Activated naive CD8-positive, alpha-beta T cell (primary cell): ENCODE measurements around the gene RAPGEF1.
"Not testable (repeated sequence)": the region's sequence is repeated elsewhere in the genome, so short reads cannot be mapped to it uniquely, and the experiment has no call there.

ENCODE experiments used
- H3K27ac Mint-ChIP-seq: one replicate; pipeline ENCODE4 v1.8.0; 2021; ENCODE audit warnings: mixed read lengths
- H3K27me3 Mint-ChIP-seq: one replicate; pipeline ENCODE4 v1.8.0; 2021; ENCODE audit warnings: mixed read lengths
- H3K36me3 Mint-ChIP-seq: one replicate; pipeline ENCODE4 v1.8.0; 2021; ENCODE audit warnings: mixed read lengths
- H3K4me1 Mint-ChIP-seq: one replicate; pipeline ENCODE4 v1.8.0; 2021; ENCODE audit warnings: low read depth, mixed read lengths
- H3K4me3 Mint-ChIP-seq: one replicate; pipeline ENCODE4 v1.8.0; 2021; ENCODE audit warnings: mild to moderate bottlenecking, mixed read lengths
- H3K9me3 Mint-ChIP-seq: one replicate; pipeline ENCODE4 v1.8.0; 2021; ENCODE audit warnings: low read depth, mixed read lengths

RAPGEF1 gene

GRCh38 chr9:131762356-131762932 is 22.6 kb upstream of the RAPGEF1 start:
- no peaks in the 10 kb centered on the region for H3K9me3 Mint-ChIP-seq
- no peaks in the 10 kb centered on the region for H3K36me3 Mint-ChIP-seq
- H3K27me3 Mint-ChIP-seq = peaks cover 10% of the 10 kb centered on the region
- no peak overlapping the region for H3K27ac Mint-ChIP-seq
- H3K4me3 Mint-ChIP-seq = no peak overlapping the region
- H3K4me1 Mint-ChIP-seq = no peaks in the 10 kb centered on the region

- no peaks in the 10 kb centered on the region for H3K9me3 Mint-ChIP-seq
- no peaks in the 10 kb centered on the region for H3K36me3 Mint-ChIP-seq
- peaks cover 5% of the 10 kb centered on the region for H3K4me1 Mint-ChIP-seq
- peaks cover 6% of the 10 kb centered on the region for H3K27me3 Mint-ChIP-seq
- no peak overlapping the region for H3K4me3 Mint-ChIP-seq
- no peak overlapping the region for H3K27ac Mint-ChIP-seq
Observed at GRCh38 chr9:131759017-131759647, 19.3 kb upstream of the RAPGEF1 start.

GRCh38 chr9:131757549-131757948 is 17.7 kb upstream of the RAPGEF1 start:
- Mint-ChIP-seq H3K27ac (no peak overlapping the region), H3K9me3 (no peaks in the 10 kb centered on the region), H3K36me3 (no peaks in the 10 kb centered on the region), H3K4me3 (no peak overlapping the region), H3K4me1 (peaks cover 5% of the 10 kb centered on the region), H3K27me3 (peaks cover 6% of the 10 kb centered on the region)

- H3K36me3 Mint-ChIP-seq = no peaks in the 10 kb centered on the region
- H3K4me1 Mint-ChIP-seq = peaks cover 5% of the 10 kb centered on the region
- H3K4me3 Mint-ChIP-seq = no peak overlapping the region
- peaks cover 6% of the 10 kb centered on the region for H3K27me3 Mint-ChIP-seq
- no peaks in the 10 kb centered on the region for H3K9me3 Mint-ChIP-seq
- no peak overlapping the region for H3K27ac Mint-ChIP-seq
Observed at GRCh38 chr9:131755541-131756198, 15.8 kb upstream of the RAPGEF1 start.

GRCh38 chr9:131754846-131755245 is 15.0 kb upstream of the RAPGEF1 start:
- peaks cover 5% of the 10 kb centered on the region for H3K4me1 Mint-ChIP-seq
- H3K36me3 Mint-ChIP-seq = no peaks in the 10 kb centered on the region
- no peak overlapping the region for H3K27ac Mint-ChIP-seq
- peaks cover 6% of the 10 kb centered on the region for H3K27me3 Mint-ChIP-seq
- H3K4me3 Mint-ChIP-seq = no peak overlapping the region
- H3K9me3 Mint-ChIP-seq = no peaks in the 10 kb centered on the region

GRCh38 chr9:131753751-131754150 is 13.9 kb upstream of the RAPGEF1 start:
- H3K9me3 Mint-ChIP-seq, H3K4me1 Mint-ChIP-seq, H3K27me3 Mint-ChIP-seq, H3K27ac Mint-ChIP-seq, H3K4me3 Mint-ChIP-seq, H3K36me3 Mint-ChIP-seq: not testable (repeated sequence)

- H3K36me3 Mint-ChIP-seq = no peaks in the 10 kb centered on the region
- peak overlapping the region; percentile 51 for H3K27ac Mint-ChIP-seq
- no peak overlapping the region for H3K4me3 Mint-ChIP-seq
- H3K27me3 Mint-ChIP-seq = no peaks in the 10 kb centered on the region
- no peaks in the 10 kb centered on the region for H3K9me3 Mint-ChIP-seq
- H3K4me1 Mint-ChIP-seq = peaks cover 7% of the 10 kb centered on the region
Observed at GRCh38 chr9:131752231-131752884, 12.5 kb upstream of the RAPGEF1 start.

- Mint-ChIP-seq H3K4me1 (peaks cover 26% of the 10 kb centered on the region), H3K27me3 (no peaks in the 10 kb centered on the region), H3K9me3 (no peaks in the 10 kb centered on the region), H3K4me3 (no peak overlapping the region), H3K27ac (no peak overlapping the region), H3K36me3 (no peaks in the 10 kb centered on the region)
Observed at GRCh38 chr9:131748411-131748955, 8.6 kb upstream of the RAPGEF1 start.

- Mint-ChIP-seq H3K27ac (no peak overlapping the region), H3K4me1 (peaks cover 36% of the 10 kb centered on the region), H3K4me3 (no peak overlapping the region), H3K27me3 (no peaks in the 10 kb centered on the region), H3K9me3 (no peaks in the 10 kb centered on the region), H3K36me3 (no peaks in the 10 kb centered on the region)
Observed at GRCh38 chr9:131747352-131747751, 7.5 kb upstream of the RAPGEF1 start.

GRCh38 chr9:131745610-131746009 is 5.7 kb upstream of the RAPGEF1 start:
- no peak overlapping the region for H3K27ac Mint-ChIP-seq
- H3K9me3 Mint-ChIP-seq = no peaks in the 10 kb centered on the region
- H3K4me3 Mint-ChIP-seq = no peak overlapping the region
- no peaks in the 10 kb centered on the region for H3K36me3 Mint-ChIP-seq
- no peaks in the 10 kb centered on the region for H3K27me3 Mint-ChIP-seq
- H3K4me1 Mint-ChIP-seq = peaks cover 36% of the 10 kb centered on the region

- Mint-ChIP-seq H3K4me3 (peak overlapping the region; percentile 57), H3K27me3 (no peaks in the 10 kb centered on the region), H3K4me1 (peaks cover 39% of the 10 kb centered on the region), H3K27ac (peak overlapping the region; percentile 89), H3K36me3 (no peaks in the 10 kb centered on the region), H3K9me3 (no peaks in the 10 kb centered on the region)
Observed at GRCh38 chr9:131744720-131745201, 4.9 kb upstream of the RAPGEF1 start.

GRCh38 chr9:131744171-131744719 is 4.4 kb upstream of the RAPGEF1 start:
- Mint-ChIP-seq H3K27me3 (no peaks in the 10 kb centered on the region), H3K27ac (peak overlapping the region; percentile 89), H3K36me3 (no peaks in the 10 kb centered on the region), H3K4me3 (peak overlapping the region; percentile 57), H3K4me1 (peaks cover 39% of the 10 kb centered on the region), H3K9me3 (no peaks in the 10 kb centered on the region)

GRCh38 chr9:131743501-131743900 is 3.6 kb upstream of the RAPGEF1 start:
- Mint-ChIP-seq H3K4me1 (peaks cover 46% of the 10 kb centered on the region), H3K9me3 (no peaks in the 10 kb centered on the region), H3K36me3 (no peaks in the 10 kb centered on the region), H3K27ac (peak overlapping the region; percentile 89), H3K27me3 (no peaks in the 10 kb centered on the region), H3K4me3 (peak overlapping the region; percentile 14)

GRCh38 chr9:131743096-131743495 is 3.2 kb upstream of the RAPGEF1 start:
- Mint-ChIP-seq H3K27me3 (no peaks in the 10 kb centered on the region), H3K9me3 (no peaks in the 10 kb centered on the region), H3K36me3 (no peaks in the 10 kb centered on the region), H3K27ac (peak overlapping the region; percentile 89), H3K4me1 (peaks cover 49% of the 10 kb centered on the region), H3K4me3 (no peak overlapping the region)

- Mint-ChIP-seq H3K27me3 (no peaks in the 10 kb centered on the region), H3K4me1 (peaks cover 62% of the 10 kb centered on the region), H3K4me3 (peak overlapping the region; percentile 76), H3K36me3 (no peaks in the 10 kb centered on the region), H3K9me3 (no peaks in the 10 kb centered on the region), H3K27ac (no peak overlapping the region)
Observed at GRCh38 chr9:131740898-131741297, 1.0 kb upstream of the RAPGEF1 start.
